NOMO-1 treated with DMSO at 0.1 percent for 48 hours (cell line): Measurements from ENCODE around the gene ZNF282.
"Not testable (repeated sequence)": the region's sequence is repeated elsewhere in the genome, so short reads cannot be mapped to it uniquely, and the experiment has no call there.

Experiments used
- DNase-seq: peaks from one replicate; lab custom pipeline; 2025; ENCODE audit not compliant: unreplicated experiment; lab: John Stamatoyannopoulos, UW

The ZNF282 gene

DNA sequence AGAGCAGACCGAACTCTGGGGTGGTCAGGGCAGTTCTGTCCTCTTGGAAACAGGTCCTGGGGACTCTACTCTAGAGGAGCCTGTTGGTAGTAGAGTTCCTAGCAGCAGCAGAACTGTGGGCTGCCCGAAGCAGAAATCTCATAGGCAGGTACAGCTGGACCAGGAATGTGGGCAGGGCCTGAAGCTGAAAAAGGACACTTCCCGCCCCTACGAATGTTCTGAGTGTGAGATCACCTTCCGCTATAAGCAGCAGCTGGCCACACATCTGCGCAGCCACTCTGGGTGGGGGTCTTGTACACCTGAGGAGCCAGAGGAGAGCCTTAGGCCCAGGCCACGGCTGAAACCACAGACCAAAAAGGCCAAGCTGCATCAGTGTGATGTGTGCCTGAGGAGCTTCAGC lies 58.3 kb downstream of the ZNF282 start:
- no peak for DNase-seq

DNA sequence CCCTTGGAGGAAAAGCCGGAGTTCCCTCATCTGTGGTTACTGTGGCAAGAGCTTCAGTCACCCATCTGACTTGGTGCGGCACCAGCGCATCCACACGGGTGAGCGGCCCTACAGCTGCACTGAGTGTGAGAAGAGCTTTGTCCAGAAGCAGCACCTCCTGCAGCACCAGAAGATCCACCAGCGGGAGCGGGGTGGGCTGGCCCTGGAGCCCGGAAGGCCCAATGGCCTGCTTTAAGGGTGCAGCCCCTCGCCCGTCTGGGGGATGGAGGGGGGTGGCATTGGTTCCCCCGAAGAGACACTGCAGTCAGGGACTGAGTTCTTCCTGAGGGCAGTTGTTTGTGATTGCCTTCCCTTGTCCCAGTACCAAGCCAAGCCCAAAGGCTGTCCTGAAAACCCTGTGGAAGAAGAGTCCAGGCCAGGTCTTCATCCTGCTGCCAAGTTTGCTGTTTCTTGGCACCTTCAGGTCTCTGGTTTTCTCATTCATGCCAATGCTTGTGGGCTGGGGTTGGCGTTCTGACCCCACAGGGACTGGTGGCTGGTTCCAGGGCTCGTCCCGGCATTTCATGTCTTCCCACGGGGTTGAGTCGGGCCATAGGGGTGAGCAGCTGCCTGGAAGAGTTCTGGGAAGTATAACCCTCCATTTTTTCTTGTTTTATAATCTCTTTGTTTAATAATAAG lies 59.0 kb downstream of the ZNF282 start:
- no peak for DNase-seq

DNA sequence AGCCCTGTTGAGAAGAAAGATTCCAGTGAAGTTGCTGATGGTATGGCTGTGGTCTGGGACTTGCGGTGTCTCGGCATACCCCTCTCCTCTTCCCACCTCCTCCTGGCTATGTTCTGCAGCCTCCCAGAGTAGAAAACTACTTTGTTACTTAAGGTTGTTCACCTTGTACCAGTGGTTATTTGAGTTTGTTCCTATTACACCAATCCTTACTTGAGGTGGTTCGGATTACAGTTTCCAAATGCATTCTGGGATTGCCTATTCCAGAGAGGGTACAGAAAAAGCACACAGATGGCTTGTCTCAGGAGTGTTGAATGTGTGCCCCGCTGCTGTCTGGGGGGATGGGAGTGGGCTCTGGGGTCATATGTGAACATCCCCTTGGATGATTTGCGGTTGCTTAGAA lies 59.8 kb downstream of the ZNF282 start:
- DNase-seq: no peak

DNA sequence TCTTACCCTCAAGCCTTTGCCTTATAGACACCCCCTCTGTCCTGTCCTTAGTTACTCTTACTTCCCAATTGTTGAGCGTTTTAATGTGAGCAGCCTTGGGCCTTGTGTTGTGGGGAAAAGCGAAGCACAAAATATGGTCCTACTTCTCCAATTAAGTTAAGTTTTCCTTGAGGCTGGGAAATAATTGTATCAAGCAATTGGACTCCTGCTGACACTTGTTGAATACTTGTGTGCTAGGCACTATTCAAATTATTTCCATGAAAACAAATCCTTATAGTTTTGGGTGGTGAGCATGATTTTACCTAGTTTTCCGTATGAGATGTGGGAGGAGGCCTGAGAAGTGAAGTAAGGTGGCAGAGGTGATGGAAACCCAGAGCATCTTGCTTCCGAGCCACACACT lies 61.2 kb downstream of the ZNF282 start:
- DNase-seq: no peak

DNA sequence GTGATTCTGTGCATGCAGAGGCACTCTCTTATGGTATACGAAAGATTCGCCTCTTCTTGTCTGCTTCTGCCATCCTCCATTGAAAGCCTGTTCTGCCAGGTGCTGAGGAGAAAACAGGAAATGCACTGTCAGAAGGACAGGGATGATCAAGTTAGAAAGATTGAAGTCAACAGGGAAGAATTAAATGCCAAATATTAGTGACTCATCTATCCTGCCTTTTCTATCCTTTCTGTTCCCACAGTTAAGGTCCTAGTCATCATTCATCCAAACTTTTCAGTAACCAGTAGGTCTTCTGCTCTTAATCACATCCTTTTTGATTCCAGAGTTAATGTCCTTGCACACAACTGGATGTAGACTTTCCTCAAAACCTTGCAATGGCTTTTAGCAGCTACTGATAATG lies 61.8 kb downstream of the ZNF282 start:
- DNase-seq: no peak

DNA sequence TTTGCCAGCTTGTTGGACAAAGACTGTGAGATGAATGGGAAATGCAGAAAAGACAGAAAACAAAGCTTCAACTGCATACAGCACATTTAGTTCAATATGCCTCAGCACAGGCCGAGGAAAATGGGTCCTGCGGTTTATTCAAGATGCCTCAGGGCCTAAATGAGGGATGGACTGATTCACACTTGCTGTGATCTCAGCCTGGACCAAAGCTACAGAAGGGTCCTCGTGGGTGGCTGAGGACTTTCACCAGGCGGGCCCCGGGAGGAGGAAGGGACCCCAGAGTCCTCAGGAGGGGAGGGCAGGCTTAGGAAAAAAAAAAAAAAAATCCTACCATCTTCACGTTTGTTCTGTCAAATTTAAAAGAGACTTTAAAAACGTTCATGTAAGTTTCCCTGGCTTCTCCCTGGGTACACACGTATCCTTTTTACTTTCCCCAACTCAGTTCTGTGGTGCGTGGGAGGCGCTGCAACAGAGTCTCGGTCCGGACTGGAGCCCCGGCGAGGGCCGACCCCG lies 66.0 kb downstream of the ZNF282 start:
- DNase-seq: no peak

DNA sequence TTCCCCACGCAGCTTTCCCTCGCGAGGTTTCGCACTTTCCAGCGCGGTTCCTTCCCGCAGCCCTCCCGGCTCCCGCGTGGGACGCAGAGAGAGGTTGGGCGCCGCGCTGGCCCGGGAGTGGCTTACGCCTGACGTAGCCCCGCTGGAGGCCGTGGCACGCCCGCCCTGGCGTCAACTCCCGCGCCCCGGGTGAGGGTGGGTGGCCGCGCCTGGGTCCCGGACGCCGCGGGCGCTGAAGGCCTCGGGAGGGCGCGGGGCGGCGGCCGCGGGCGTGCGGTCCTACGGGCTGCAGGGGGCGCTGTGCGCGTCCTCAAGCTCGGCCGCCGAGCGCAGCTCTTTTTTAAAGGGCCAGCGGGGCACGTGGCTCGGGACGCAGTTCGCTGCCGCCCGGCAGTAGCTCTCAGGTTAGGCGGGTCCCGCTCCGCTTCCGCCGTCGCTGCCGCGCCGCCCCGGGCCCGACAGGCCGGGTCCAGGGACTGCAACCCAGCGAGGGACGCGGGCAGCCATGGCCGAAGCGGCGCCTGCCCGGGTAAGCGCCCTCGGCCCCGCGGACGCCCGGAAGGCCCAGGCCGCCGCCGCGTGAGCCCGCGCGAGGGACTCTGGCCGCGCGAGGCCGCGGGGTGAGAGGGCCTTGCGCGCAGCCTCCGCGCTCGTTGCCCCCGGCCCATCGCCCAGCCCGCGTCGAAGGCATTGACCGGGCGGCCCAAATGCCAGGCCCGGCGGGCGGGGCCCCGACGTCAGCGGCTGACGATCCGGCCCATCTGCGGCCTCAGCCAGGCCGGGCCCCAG lies 66.7 kb downstream of the ZNF282 start, which contains the start of gene ZNF783:
TSS of gene ZNF783 (plus strand) at position 368 of the 789 bp plus-strand sequence. CDS start at position 506, 138 bp downstream.
- peak; percentile 77 for DNase-seq

DNA sequence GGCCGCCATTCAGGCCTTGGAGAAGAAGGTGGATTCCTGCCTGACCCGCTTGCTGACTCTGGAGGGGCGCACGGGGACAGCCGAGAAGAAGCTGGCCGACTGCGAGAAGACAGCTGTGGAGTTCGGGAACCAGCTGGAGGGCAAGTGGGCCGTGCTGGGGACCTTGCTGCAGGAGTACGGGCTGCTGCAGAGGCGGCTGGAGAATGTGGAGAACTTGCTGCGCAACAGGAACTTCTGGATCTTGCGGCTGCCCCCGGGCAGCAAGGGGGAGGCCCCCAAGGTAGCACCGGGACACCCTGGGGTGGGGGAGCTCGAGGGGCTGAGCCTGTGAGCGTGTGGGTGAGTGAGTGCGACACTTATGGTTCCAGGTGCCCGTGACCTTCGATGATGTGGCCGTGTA lies 71.1 kb downstream of the ZNF282 start:
- DNase-seq: no peak

DNA sequence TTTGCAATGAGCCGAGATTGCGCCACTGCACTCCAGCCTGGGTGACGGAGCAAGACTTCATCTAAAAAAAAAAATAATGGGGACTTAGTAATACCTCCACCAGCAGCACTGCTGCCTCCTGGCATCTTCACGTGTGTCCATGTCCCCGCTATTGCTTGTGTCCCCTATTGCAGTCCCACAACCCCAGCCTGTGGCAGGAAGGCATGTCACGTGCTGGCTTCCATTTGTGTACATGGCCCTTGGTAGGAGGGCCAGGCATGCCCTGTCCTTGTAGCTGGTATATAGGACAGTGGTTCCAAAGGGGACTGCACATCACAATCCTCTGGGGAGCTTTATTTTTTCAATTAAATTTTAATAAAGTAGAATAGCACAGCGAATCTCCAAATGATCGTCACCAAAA lies 72.4 kb downstream of the ZNF282 start:
- DNase-seq: no peak

DNA sequence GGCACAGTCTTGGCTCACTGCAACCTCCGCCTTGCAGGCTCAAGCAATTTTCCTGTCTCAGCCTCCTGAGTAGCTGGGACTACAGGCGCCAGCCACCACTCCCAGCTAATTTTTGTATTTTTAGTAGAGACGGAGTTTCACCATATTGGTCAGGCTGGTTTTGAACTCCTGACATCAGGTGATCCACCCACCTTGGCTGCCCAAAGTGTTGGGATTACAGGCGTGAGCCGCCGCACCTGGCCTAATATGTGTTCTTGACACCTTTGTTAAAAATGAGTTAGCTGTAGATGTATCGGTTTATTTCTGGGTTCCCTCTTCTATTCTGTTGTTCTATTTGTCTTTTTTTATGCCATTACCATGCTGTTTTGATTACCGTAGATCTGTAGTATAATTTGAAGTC lies 79.1 kb downstream of the ZNF282 start:
- not testable (repeated sequence) for DNase-seq
